Fibroblast of pulmonary artery (primary cell): ENCODE data around the gene SPSB3.

ENCODE experiments used
- DNase-seq: peaks from one replicate; pipeline ENCODE4 v3.0.0-alpha.2; 2010; ENCODE audit warnings: low read depth
- H3K4me3 ChIP-seq: replicated peaks from 2 replicates; pipeline ENCODE4 v1.5.1; 2011; ENCODE audit warnings: low read depth, mild to moderate bottlenecking, control low read depth, low read length, moderate library complexity
- TF ChIP-seq, protein P1 (sequence below): IDR thresholded peaks from 2 replicates; pipeline ENCODE4 v1.5.1; 2011; ENCODE audit warnings: mild to moderate bottlenecking, control low read depth, low read length, inconsistent platforms; ENCODE audit errors: missing control alignments

SPSB3 gene

DNA sequence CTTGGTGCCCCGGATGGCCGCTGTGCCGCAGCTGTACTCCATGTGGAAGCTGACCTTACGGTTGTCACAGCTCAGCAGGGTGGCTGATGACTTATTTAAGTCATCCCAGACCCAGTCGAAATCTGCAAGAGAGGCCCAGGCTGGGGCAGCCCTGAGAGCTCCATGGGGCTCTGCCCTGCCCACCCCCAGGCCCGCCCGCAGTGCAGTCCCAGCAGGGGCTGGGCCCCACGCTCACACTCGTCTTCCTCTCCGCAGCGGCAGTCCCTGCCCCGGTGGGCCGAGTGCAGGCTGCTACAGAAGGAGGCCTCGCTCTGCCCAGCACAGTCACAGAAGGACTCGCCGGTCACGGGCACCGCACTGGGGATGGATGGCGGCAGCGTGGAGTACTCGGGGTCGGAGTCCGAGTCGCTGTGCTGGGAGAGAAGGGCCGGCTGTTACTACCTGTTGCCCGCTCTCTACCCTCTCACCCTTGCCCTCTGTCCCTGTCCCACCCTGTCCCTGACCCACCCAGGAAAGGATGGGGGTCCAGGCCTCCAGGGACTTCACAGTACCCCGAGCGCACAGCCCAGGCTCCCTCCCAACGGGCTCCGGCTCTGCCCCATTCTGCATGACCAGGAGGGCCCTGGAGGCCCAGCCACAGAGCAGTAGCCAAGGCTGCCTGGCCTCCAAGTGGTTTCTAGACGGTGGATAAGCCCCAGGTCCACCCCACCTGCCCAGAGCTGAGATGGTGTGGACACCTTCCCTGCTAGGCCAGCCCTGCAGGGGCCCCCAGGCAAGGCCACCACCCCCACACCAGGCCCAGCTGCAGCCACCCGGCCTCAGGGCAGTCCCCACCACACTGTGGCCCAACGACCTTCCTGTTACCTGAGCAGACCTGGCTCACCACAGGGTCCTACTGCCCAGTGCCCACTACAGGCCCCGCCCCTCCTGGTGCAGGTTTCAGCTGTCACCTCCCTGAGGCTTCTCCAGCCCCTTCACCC lies 3.9 kb downstream of the SPSB3 start:
- no peak overlapping the region for H3K4me3 ChIP-seq
- no peak for DNase-seq
- TF ChIP-seq, protein P1, sequence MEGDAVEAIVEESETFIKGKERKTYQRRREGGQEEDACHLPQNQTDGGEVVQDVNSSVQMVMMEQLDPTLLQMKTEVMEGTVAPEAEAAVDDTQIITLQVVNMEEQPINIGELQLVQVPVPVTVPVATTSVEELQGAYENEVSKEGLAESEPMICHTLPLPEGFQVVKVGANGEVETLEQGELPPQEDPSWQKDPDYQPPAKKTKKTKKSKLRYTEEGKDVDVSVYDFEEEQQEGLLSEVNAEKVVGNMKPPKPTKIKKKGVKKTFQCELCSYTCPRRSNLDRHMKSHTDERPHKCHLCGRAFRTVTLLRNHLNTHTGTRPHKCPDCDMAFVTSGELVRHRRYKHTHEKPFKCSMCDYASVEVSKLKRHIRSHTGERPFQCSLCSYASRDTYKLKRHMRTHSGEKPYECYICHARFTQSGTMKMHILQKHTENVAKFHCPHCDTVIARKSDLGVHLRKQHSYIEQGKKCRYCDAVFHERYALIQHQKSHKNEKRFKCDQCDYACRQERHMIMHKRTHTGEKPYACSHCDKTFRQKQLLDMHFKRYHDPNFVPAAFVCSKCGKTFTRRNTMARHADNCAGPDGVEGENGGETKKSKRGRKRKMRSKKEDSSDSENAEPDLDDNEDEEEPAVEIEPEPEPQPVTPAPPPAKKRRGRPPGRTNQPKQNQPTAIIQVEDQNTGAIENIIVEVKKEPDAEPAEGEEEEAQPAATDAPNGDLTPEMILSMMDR = no peak

DNA sequence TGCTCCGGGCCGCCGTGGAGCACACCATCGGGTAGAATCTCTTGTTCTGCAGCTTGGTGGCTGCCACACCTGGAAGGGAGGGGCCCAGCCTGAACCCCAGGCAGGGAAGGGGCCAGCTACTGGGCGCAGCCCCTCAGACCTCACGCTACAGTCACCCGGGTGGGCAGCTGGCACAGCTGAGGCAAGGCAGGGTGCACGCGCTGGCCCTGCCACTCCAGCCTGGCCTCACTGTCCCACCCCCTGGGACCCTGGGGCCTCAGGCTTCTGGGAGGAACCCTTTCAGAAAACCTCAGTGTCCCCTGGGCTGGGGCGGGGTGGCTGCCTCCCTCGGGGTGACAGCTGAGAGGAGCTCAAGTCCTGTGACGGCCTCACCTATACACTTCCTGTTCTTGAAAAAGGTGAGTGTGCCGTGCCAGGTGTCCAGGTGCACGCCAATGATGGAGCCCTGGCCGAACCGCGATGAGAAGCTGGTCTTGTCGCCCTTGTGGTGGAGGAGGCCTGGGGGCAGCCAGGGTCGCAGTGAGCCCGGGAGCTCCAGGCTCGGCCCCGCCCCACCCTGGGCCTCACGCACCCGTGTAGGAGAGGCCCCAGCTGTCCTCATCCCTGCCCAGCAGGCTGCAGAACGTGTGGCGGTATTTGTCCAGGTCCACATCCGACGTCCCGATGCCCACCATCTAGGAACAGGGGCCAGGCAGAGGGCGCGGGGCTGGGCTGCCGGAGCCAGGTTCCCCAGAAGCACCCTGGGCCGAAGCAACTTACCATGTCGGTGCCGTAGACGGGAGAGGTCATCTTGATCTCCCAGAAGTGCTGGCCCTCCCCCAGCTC lies 4.8 kb downstream of the SPSB3 start:
- TF ChIP-seq, protein P1 = no peak
- DNase-seq = no peak
- no peak overlapping the region for H3K4me3 ChIP-seq

DNA sequence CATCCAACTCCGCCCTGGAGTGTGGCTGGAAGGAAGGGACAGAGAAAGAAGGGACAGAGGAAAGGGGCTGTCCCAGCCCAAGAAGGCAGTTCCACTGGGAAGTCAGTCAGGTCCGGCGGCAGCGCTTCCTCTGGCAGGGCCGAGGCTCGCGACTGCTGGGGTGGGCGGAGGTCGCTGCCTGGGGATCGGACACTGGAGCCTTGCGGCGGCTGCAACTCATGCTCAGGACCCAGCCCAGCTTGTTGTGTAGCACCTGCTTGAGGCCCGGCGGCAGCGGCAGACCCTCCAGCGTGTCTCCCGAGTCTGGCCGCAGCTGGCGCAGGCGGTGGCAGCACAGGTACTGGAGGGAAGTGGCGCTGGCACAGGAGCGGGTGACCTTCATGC lies 5.4 kb downstream of the SPSB3 start:
- no peak overlapping the region for H3K4me3 ChIP-seq
- DNase-seq = no peak
- TF ChIP-seq, protein P1 = no peak

DNA sequence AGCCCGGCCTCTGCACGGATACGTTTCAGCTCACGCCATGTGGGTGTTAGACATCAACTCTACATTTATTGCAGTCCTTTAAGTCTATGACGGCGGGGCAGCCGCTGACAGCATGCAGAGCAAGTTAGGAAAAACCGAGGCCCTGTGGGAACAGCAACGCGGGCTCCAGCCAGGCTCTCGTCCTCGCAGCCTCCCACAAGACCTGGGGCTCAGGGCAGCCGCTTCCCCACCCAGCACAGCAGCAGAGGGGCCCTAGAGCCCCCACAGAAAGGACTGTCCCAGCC lies 5.8 kb downstream of the SPSB3 start:
- no peak for DNase-seq

DNA sequence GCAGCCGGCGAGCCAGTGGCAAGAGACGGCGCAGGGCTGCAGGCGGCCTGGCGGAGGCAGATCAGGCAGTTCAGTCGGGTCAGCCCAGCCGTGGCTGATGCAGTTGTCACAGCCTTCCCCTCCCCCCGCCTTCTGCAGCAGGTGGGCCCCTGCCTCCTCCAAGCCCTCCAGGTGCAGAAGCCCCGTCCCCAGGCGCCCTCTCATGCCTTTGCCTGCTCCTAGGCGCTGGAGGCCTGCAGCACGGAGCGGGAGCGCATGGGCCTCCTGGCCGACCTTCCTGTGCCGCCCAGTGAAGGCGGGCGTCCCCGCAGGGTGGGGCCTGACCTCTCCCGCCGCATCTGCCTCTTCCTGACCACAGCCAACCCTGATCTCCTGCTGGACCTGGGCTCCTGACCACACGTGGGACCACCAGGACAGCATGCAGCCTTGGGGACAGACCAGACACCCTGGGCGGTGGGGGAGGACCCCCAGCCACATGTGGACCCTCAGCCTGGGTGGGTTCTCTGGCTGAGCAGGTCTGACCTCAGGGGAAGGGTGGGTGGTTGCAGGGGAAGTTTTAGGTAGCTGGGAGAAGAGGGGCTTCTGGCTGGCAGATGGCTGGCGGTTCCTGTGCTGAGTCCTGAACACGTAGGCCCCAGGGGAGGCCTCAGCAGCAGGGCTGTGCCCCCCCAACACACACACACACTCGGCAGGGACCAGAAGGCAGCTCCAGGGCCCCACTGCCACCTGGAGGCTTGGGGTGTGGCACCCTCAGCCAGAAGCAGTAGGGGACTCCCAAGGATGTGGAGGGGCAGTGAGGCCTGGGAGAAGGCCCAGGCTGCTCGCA lies 6.3 kb downstream of the SPSB3 start:
- TF ChIP-seq, protein P1 = no peak
- no peak for DNase-seq
- no peak overlapping the region for H3K4me3 ChIP-seq

More for the DNA sequence above, 5.8 kb downstream of the SPSB3 start:
- TF ChIP-seq, protein P1 = no peak
- H3K4me3 ChIP-seq = no peak overlapping the region

DNA sequence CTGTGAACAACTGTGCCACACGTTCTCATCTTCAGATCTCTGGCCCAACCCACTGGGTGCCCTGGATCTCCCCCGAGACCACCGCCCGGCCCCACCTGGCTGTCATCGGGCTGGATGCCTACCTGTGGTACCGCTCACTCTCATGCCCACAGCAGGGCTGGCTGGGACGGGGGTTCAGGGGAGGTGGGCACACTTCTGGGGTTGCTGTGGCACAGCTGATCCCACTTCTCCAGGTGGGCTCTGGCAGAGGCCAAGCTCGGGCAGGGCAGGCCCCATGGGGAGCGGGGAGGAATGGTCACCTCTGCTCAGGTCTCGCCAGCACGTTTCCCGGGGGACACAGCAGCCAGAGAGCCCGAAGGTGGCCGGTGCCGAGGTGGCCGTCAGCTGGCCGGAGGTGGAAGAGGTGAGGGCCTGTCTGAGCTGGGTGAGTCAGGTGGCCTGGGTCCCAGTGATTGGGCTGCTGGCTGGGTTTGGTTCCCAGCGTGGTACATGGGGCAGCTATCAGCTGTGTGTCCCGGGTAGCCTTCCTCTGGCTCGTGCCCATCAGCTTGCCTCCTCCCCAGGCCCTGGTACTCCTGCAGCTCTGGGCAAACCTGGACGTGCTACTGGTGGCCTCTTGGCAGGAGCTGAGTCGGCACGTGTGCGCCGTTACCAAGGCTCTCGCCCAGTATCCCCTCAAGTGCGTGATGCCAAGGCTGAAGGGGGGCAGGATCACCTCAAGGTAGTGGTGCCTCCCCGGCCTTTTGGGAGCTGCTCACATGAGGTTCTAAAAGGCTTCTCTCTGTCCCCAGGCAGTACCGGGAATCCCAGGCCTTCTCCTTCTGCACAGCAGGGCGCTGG lies 7.1 kb downstream of the SPSB3 start:
- DNase-seq = no peak
- TF ChIP-seq, protein P1 = no peak
- H3K4me3 ChIP-seq = no peak overlapping the region
